HepG2 (cell line): ENCODE measurements around the gene HACD2. TPM values are rescaled to one million over a fixed set of nuclear protein-coding genes. Genes with fewer than 3 reads are reported as not detected.

Source experiments
- CEBPG ChIP-seq: IDR thresholded peaks from 2 replicates; pipeline ENCODE4 v1.6.1; 2016
- CEBPZ ChIP-seq: IDR thresholded peaks from 2 replicates; pipeline ENCODE4 v1.6.1; 2012; ENCODE audit warnings: low read length, improper control_type of control experiment
- DMTF1 ChIP-seq: sonication (generic); formaldehyde crosslinking; IDR thresholded peaks from 2 replicates; pipeline ENCODE4 v1.4.0; 2020; ENCODE audit warnings: mild to moderate bottlenecking, missing genetic modification reagents
- GMEB1 ChIP-seq: sonication (generic); formaldehyde crosslinking; IDR thresholded peaks from 2 replicates; pipeline ENCODE4 v1.5.1; 2020; ENCODE audit warnings: missing genetic modification reagents, mild to moderate bottlenecking, borderline replicate concordance
- KDM5A ChIP-seq: fragments of 200-600 bp; sonication (generic); IDR thresholded peaks from 2 replicates; pipeline ENCODE4 v1.7.0; 2018; ENCODE audit warnings: antibody characterized with exemption, mild to moderate bottlenecking, low read length, borderline replicate concordance
- KLF11 ChIP-seq: IDR thresholded peaks from 2 replicates; pipeline ENCODE4 v1.6.1; 2016; ENCODE audit warnings: missing compliant biosample characterization
- MAZ ChIP-seq, 2 experiments: sonication (generic) in 1 of 2; formaldehyde crosslinking in 1 of 2; IDR thresholded peaks; 2 replicates each; pipeline versions ENCODE4 v1.5.0 to v1.6.1; 2012 to 2020; ENCODE audit warnings: low read depth in 2 of 2, mild to moderate bottlenecking in 2 of 2, borderline replicate concordance in 1 of 2, improper control_type of control experiment in 1 of 2, low read length in 1 of 2, missing genetic modification reagents in 1 of 2, moderate library complexity in 1 of 2
- MBD4 ChIP-seq: IDR thresholded peaks from 2 replicates; pipeline ENCODE4 v1.6.1; 2012; ENCODE audit warnings: low read length, inconsistent platforms, borderline replicate concordance
- PAX8 ChIP-seq: sonication (generic); formaldehyde crosslinking; IDR thresholded peaks from 2 replicates; pipeline ENCODE4 v1.8.0; 2022; ENCODE audit warnings: mild to moderate bottlenecking, missing genetic modification reagents, borderline replicate concordance
- SMAD3 ChIP-seq: sonication (generic); formaldehyde crosslinking; IDR thresholded peaks from 2 replicates; pipeline ENCODE4 v1.4.0; 2020; ENCODE audit warnings: missing genetic modification reagents
- SSRP1 ChIP-seq: IDR thresholded peaks from 2 replicates; pipeline ENCODE4 v1.6.1; 2016; ENCODE audit warnings: control low read depth
- ZKSCAN5 ChIP-seq: sonication (generic); formaldehyde crosslinking; IDR thresholded peaks from 2 replicates; pipeline ENCODE4 v1.5.1; 2020; ENCODE audit warnings: mild to moderate bottlenecking, missing genetic modification reagents
- ZNF569 ChIP-seq: sonication (generic); formaldehyde crosslinking; IDR thresholded peaks from 2 replicates; pipeline ENCODE4 v1.5.0; 2020; ENCODE audit warnings: mild to moderate bottlenecking, missing genetic modification reagents, moderate library complexity, borderline replicate concordance
- ZNF619 ChIP-seq: sonication (generic); formaldehyde crosslinking; IDR thresholded peaks from 2 replicates; pipeline ENCODE4 v1.4.0; 2020; ENCODE audit warnings: mild to moderate bottlenecking, missing genetic modification reagents
- ZNF629 ChIP-seq: sonication (generic); formaldehyde crosslinking; conservative IDR thresholded peaks from 2 replicates; pipeline ENCODE4 v1.5.0; 2020; ENCODE audit warnings: missing genetic modification reagents
- ZNF709 ChIP-seq: sonication (generic); formaldehyde crosslinking; IDR thresholded peaks from 2 replicates; pipeline ENCODE4 v1.5.0; 2020; ENCODE audit warnings: mild to moderate bottlenecking, missing genetic modification reagents
- ZNF777 ChIP-seq: sonication (generic); formaldehyde crosslinking; IDR thresholded peaks from 2 replicates; pipeline ENCODE4 v1.4.0; 2020; ENCODE audit warnings: missing genetic modification reagents
- ZNF816 ChIP-seq: sonication (generic); formaldehyde crosslinking; IDR thresholded peaks from 2 replicates; pipeline ENCODE4 v1.8.0; 2022; ENCODE audit warnings: missing genetic modification reagents, mild to moderate bottlenecking, borderline replicate concordance
- ZSCAN21 ChIP-seq: sonication (generic); formaldehyde crosslinking; IDR thresholded peaks from 2 replicates; pipeline ENCODE4 v1.8.0; 2022; ENCODE audit warnings: mild to moderate bottlenecking, missing genetic modification reagents, moderate library complexity, borderline replicate concordance
- ZUFSP ChIP-seq: sonication (generic); formaldehyde crosslinking; IDR thresholded peaks from 2 replicates; pipeline ENCODE4 v1.9.0; 2021; ENCODE audit warnings: missing genetic modification reagents, mild to moderate bottlenecking, borderline replicate concordance
- polyA plus RNA-seq, 8 experiments: library from polyadenylated mRNA; depleted of rRNA in 3 of 8; stranded (reverse) in 7 of 8; unstranded in 1 of 8; fragments of >200 nt; fragmentation: Illumina TruSeq in 4 of 8; extraction: Trizol in 4 of 8; gene quantifications; 2 replicates each; pipeline versions ENCODE4 v1.2.1 to v1.2.3, GENCODE V29; 2011 to 2016; ENCODE audit warnings: low read depth in 4 of 8, missing spikeins in 1 of 8, mixed read lengths in 1 of 8; ENCODE audit not compliant: insufficient read depth in 1 of 8
- total RNA-seq, 5 experiments: library from RNA; depleted of rRNA; stranded (reverse); fragments of >200 nt; fragmentation: Illumina TruSeq; extraction: Trizol; gene quantifications; 2 replicates each; pipeline ENCODE4 v1.2.3, GENCODE V29; 2016; ENCODE audit warnings: low read depth in 1 of 5

Gene HACD2
- total and polyA plus RNA-seq, 2 of the 13 experiments (the other 11 are each of a cell fraction or from before 2014, with no cell fraction given), result 47.0 to 50.4 TPM

DNA sequence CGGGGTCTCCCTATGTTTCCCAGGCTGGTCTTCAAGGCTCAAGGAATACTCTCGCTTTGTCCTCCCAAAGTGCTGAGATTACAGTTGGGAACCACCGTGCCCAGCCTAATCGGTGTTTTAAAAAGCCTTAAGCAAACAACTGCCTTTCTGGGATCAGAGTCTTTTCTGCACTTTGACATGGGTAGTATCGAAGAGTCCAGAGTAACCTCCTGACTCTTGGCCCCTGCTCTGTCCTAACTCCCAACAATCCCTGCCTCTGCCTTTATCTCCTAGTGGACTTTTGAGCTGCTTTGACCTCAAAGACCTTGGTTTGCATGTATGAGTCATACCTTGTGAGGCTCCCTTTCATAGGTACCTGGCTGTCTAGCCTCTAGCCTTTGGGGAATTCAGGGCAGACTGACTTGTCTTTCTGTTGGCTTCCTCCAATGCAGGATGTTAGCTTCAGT lies 21.0 kb upstream of the HACD2 start (continued):
- TF ChIP-seq CEBPZ (no peak), SMAD3 (peak; percentile 95), GMEB1 (CRISPR knock-in tag) (no peak), CEBPG (peak; percentile 80), MBD4 (no peak), DMTF1 (CRISPR knock-in tag) (no peak), ZUFSP (CRISPR knock-in tag) (no peak), ZNF629 (CRISPR knock-in tag) (peak; percentile 49; the same call in 1 of the 2 replicates), PAX8 (no peak), ZNF777 (CRISPR knock-in tag) (no peak), ZNF709 (CRISPR knock-in tag) (no peak), SSRP1 (CRISPR knock-in tag) (0 out of 2 replicates have a peak, but pooled peaks have one; percentile 58), KLF11 (CRISPR knock-in tag) (no peak), ZNF619 (CRISPR knock-in tag) (no peak), ZSCAN21 (peak; percentile 41; the same call in 1 of the 2 replicates), KDM5A (no peak), ZNF816 (CRISPR knock-in tag) (0 out of 2 replicates have a peak, but pooled peaks have one; percentile 21), ZKSCAN5 (CRISPR knock-in tag) (no peak), ZNF569 (CRISPR knock-in tag) (no peak), MAZ (IDR thresholded peaks at IDR 0.05; ENCODE audit: borderline replicate concordance, low read depth, low read length) (peak; percentile 62; the same call in 1 of the 2 replicates), MAZ (CRISPR knock-in tag; IDR thresholded peaks at IDR 0.05; ENCODE audit: low read depth) (no peak)
